Kidney epithelial cell (primary cell): ENCODE data around the gene ANAPC13. TPM values are rescaled to one million over a fixed set of nuclear protein-coding genes. Genes with fewer than 3 reads are reported as not detected.

ENCODE experiments used
- DNase-seq: peaks from one replicate; pipeline ENCODE4 v3.0.0-alpha.2; 2010; ENCODE audit warnings: low read depth
- H3K27me3 ChIP-seq: 2 replicates; pipeline ENCODE4 v1.6.0; 2011; ENCODE audit warnings: low read length; ENCODE audit not compliant: control insufficient read depth, insufficient read depth
- H3K36me3 ChIP-seq: 2 replicates; pipeline ENCODE4 v1.5.1; 2011; ENCODE audit warnings: low read length; ENCODE audit not compliant: control insufficient read depth, insufficient read depth
- H3K4me3 ChIP-seq: 2 replicates; pipeline ENCODE4 v1.5.1; 2011; ENCODE audit warnings: low read depth, mild to moderate bottlenecking, control low read depth, low read length
- CTCF ChIP-seq: IDR thresholded peaks from 2 replicates; pipeline ENCODE4 v1.5.1; 2011; ENCODE audit warnings: mild to moderate bottlenecking, moderate library complexity, low read length, control low read depth, inconsistent platforms; ENCODE audit not compliant: insufficient read depth, poor library complexity, severe bottlenecking
- total RNA-seq: library from RNA; depleted of rRNA; stranded (reverse); fragments of >200 nt; gene quantifications from 2 replicates; pipeline ENCODE4 v1.2.3, GENCODE V29; 2015

The ANAPC13 gene
- total RNA-seq, 1 donor from 2014 or later = 48.7 TPM

- no peaks in the 10 kb centered on the region for H3K27me3 ChIP-seq
- H3K36me3 ChIP-seq = no peaks in the 10 kb centered on the region
- H3K4me3 ChIP-seq = no peak overlapping the region
- DNase-seq = no peak
- no peak for TF ChIP-seq CTCF
These were observed 26.2 kb downstream of the ANAPC13 start for GRCh38 chr3:134459562-134459961.

GRCh38 chr3:134458406-134458945 is 27.3 kb downstream of the ANAPC13 start:
- no peaks in the 10 kb centered on the region for H3K27me3 ChIP-seq
- DNase-seq = no peak
- no peak overlapping the region for H3K4me3 ChIP-seq
- no peak for TF ChIP-seq CTCF
- H3K36me3 ChIP-seq = no peaks in the 10 kb centered on the region

GRCh38 chr3:134457376-134458074 is 28.3 kb downstream of the ANAPC13 start:
- no peak for TF ChIP-seq CTCF
- no peak for DNase-seq
- H3K36me3 ChIP-seq = no peaks in the 10 kb centered on the region
- no peak overlapping the region for H3K4me3 ChIP-seq
- no peaks in the 10 kb centered on the region for H3K27me3 ChIP-seq

GRCh38 chr3:134453631-134454030 is 32.2 kb downstream of the ANAPC13 start:
- Histone ChIP-seq H3K36me3 (no peaks in the 10 kb centered on the region), H3K27me3 (no peaks in the 10 kb centered on the region), H3K4me3 (no peak overlapping the region)
- no peak for DNase-seq
- TF ChIP-seq CTCF = no peak

- H3K27me3 ChIP-seq = no peaks in the 10 kb centered on the region
- TF ChIP-seq CTCF = no peak
- no peak for DNase-seq
- no peak overlapping the region for H3K4me3 ChIP-seq
- no peaks in the 10 kb centered on the region for H3K36me3 ChIP-seq
These were observed 35.8 kb downstream of the ANAPC13 start for GRCh38 chr3:134449951-134450350.

- TF ChIP-seq CTCF = peak; percentile 60
- H3K36me3 ChIP-seq = no peaks in the 10 kb centered on the region
- no peaks in the 10 kb centered on the region for H3K27me3 ChIP-seq
- DNase-seq = no peak
- H3K4me3 ChIP-seq = no peak overlapping the region
These were observed 36.5 kb downstream of the ANAPC13 start for GRCh38 chr3:134449277-134449676.
